Measurements from ENCODE around the gene MAP2K2.

Gene MAP2K2

GRCh38 chr19:4099041-4099764 is 24.7 kb downstream of the MAP2K2 start:
- DNase-seq: no peak

- DNase-seq: no peak
Measured at GRCh38 chr19:4098493-4098892, 25.4 kb downstream of the MAP2K2 start.

- no peak for DNase-seq
Measured at GRCh38 chr19:4097501-4097900, 26.4 kb downstream of the MAP2K2 start.

- DNase-seq: no peak
Measured at GRCh38 chr19:4096049-4096892, 27.7 kb downstream of the MAP2K2 start.

- no peak for DNase-seq
Measured at GRCh38 chr19:4095488-4095844, 28.5 kb downstream of the MAP2K2 start.

GRCh38 chr19:4094761-4095487 is 29.0 kb downstream of the MAP2K2 start:
- no peak for DNase-seq

- DNase-seq: no peak
Measured at GRCh38 chr19:4094291-4094690, 29.6 kb downstream of the MAP2K2 start.

GRCh38 chr19:4093643-4094175 is 30.2 kb downstream of the MAP2K2 start:
- no peak for DNase-seq

GRCh38 chr19:4090356-4091220 is 33.3 kb downstream of the MAP2K2 start:
- DNase-seq: no peak

- DNase-seq: no peak
Measured at GRCh38 chr19:4089946-4090345, 34.0 kb downstream of the MAP2K2 start.

GRCh38 chr19:4089400-4089908 is 34.5 kb downstream of the MAP2K2 start:
- no peak for DNase-seq

- DNase-seq: no peak
Measured at GRCh38 chr19:4088975-4089374, 34.9 kb downstream of the MAP2K2 start.

GRCh38 chr19:4087787-4088679 is 35.9 kb downstream of the MAP2K2 start:
- DNase-seq: no peak

GRCh38 chr19:4086411-4086867 is 37.5 kb downstream of the MAP2K2 start:
- DNase-seq: no peak

GRCh38 chr19:4084547-4084877 is 39.4 kb downstream of the MAP2K2 start:
- no peak for DNase-seq

GRCh38 chr19:4083677-4084546 is 40.0 kb downstream of the MAP2K2 start:
- no peak for DNase-seq

- no peak for DNase-seq
Measured at GRCh38 chr19:4082172-4082571, 41.8 kb downstream of the MAP2K2 start.

- peak; percentile 22 for DNase-seq
Measured at GRCh38 chr19:4081441-4082129, 42.3 kb downstream of the MAP2K2 start.

GRCh38 chr19:4080473-4080872 is 43.4 kb downstream of the MAP2K2 start:
- no peak for DNase-seq

Data from NCI-H226 (cell line).